NCI-H526 (cell line): ENCODE results near the gene PAFAH2.

Experiments
- DNase-seq, 2 experiments: peaks; one replicate each; lab custom pipeline; 2025; lab: John Stamatoyannopoulos, UW

Gene PAFAH2

GRCh38 chr1:25927521-25928265 is 70.2 kb downstream of the PAFAH2 start:
- DNase-seq = peak in 1 of 2 experiments; percentile 57

GRCh38 chr1:25926731-25927496 is 70.9 kb downstream of the PAFAH2 start:
- no peak for DNase-seq

GRCh38 chr1:25924454-25924853 is 73.4 kb downstream of the PAFAH2 start:
- DNase-seq = no peak

GRCh38 chr1:25922971-25923552 is 74.8 kb downstream of the PAFAH2 start:
- DNase-seq = peak in 1 of 2 experiments; percentile 23

GRCh38 chr1:25922056-25922970 is 75.5 kb downstream of the PAFAH2 start:
- peak in 1 of 2 experiments; percentile 49 for DNase-seq

- DNase-seq = no peak
These were observed 79.2 kb downstream of the PAFAH2 start for GRCh38 chr1:25918615-25919014.

GRCh38 chr1:25917996-25918395 is 79.9 kb downstream of the PAFAH2 start:
- no peak for DNase-seq

GRCh38 chr1:25916460-25916859 is 81.4 kb downstream of the PAFAH2 start:
- no peak for DNase-seq

GRCh38 chr1:25914074-25914995 is 83.5 kb downstream of the PAFAH2 start:
- DNase-seq = no peak

GRCh38 chr1:25913206-25913605 is 84.7 kb downstream of the PAFAH2 start:
- no peak for DNase-seq

GRCh38 chr1:25912076-25912831 is 85.6 kb downstream of the PAFAH2 start:
- DNase-seq = no peak

GRCh38 chr1:25911162-25911561 is 86.7 kb downstream of the PAFAH2 start:
- DNase-seq = no peak
